ENCODE results near the gene DDTL. TPM values are rescaled to one million over a fixed set of nuclear protein-coding genes. Genes with fewer than 3 reads are reported as not detected.

The DDTL gene
- total and polyA plus RNA-seq, 9 of the 15 experiments (the other 6 are each of a cell fraction or from before 2014, with no cell fraction given), result 0.05 to 1.7 (median 0.59) TPM; not detected in 4

DNA sequence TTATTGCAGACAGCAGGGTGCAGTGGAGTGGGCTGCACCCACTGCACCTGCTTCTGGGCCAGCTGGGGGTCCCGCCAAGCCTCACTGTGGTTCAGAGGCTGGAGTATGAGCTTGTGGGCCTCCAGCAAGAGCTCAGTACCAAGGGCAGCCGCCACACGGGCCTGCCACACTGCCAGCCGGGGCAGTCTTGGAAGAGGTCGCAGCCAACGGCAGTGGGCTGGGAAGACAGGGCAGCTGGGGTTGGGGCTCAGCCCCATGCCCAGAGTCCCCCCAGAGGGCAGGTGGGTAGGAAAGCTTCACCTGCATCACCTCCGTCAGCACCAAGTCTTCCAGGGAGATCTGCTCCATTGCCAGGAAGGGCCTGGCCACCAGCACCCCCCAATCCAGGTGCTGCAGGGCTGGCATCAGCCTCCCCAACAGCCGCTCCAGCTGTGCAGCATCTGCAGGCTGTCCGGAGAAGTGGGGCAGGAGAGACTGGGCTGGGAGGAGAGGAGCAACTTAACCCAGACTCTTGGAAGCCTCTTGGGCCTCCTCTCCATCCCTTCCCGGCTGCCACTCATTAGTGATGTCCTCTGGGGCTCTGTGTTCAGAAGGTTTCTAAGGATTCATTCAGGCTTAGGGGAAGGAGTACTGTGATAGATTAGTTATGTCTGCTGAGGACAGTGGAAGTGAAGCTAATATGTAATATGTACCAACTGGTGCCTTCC, 39.7 kb downstream of the DDTL start:
- no peaks in the 10 kb centered on the region for H3K27me3 ChIP-seq (ENCODE audit: control insufficient read depth in 2 of 2, insufficient read depth in 2 of 2, low read length in 2 of 2)
- POLR2A ChIA-PET, result interaction anchor here (1.1 kb wide), 1 partner anchor 10 kb away, joined by 3 read pairs; no protein-coding TSS in a partner anchor
- no peak for DNase-seq (ENCODE audit: extremely low read depth in 1 of 4, low spot score in 3 of 4)
- intact Hi-C loops (cut with micrococcal nuclease), result no loop called here
- no peak overlapping the region for H3K9ac ChIP-seq (ENCODE audit: insufficient read depth in 1 of 2, low read depth in 2 of 2, low read length in 2 of 2)
- BruUV-seq (replicated peaks), result no TSS peak
- H3K4me2 ChIP-seq (ENCODE audit: insufficient read depth, low read length), result no peak overlapping the region
- H3K79me2 ChIP-seq (ENCODE audit: control insufficient read depth, insufficient read depth, low read length), result peaks cover 2% of the 10 kb centered on the region; the same call in 2 of the 3 replicates
- no peak overlapping the region for H3K4me3 ChIP-seq
- TF ChIP-seq TAF9B (IDR thresholded peaks at IDR 0.05; ENCODE audit: partially characterized antibody), result no peak
- no peak for TF ChIP-seq PHTF2 (CRISPR knock-in tag; IDR thresholded peaks at IDR 0.05)
- peak; percentile 83; the same call in 1 of the 2 replicates for TF ChIP-seq ZNF23 (CRISPR knock-in tag; IDR thresholded peaks at IDR 0.05)
- no peak for TF ChIP-seq FOXA3 (CRISPR knock-in tag; conservative IDR thresholded peaks at IDR 0.05 in 1 of 2, IDR thresholded peaks at IDR 0.05 in 1 of 2)
- no peak for TF ChIP-seq ZNF655 (CRISPR knock-in tag; IDR thresholded peaks at IDR 0.05)
- TF ChIP-seq ZBTB17 (CRISPR knock-in tag; IDR thresholded peaks at IDR 0.05), result peak; percentile 97
- TF ChIP-seq, protein P1, sequence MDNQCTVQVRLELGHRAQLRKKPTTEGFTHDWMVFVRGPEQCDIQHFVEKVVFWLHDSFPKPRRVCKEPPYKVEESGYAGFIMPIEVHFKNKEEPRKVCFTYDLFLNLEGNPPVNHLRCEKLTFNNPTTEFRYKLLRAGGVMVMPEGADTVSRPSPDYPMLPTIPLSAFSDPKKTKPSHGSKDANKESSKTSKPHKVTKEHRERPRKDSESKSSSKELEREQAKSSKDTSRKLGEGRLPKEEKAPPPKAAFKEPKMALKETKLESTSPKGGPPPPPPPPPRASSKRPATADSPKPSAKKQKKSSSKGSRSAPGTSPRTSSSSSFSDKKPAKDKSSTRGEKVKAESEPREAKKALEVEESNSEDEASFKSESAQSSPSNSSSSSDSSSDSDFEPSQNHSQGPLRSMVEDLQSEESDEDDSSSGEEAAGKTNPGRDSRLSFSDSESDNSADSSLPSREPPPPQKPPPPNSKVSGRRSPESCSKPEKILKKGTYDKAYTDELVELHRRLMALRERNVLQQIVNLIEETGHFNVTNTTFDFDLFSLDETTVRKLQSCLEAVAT (IDR thresholded peaks at IDR 0.05), result peak in 1 of 2 experiments; percentile 90; a peak in 2 of 4 replicates
- H2AFZ ChIP-seq (ENCODE audit: low read depth, low read length), result no peak overlapping the region
- FAIRE-seq, result no peak
- 32% methylated on average over 8 of the region's 10 CpGs for WGBS (ENCODE audit: insufficient coverage, low coverage, missing lambda C conversion rate)
- H4K20me1 ChIP-seq (replicated peaks; ENCODE audit: control insufficient read depth, insufficient read depth, low read length), result no peaks in the 10 kb centered on the region
- CTCF ChIA-PET (ENCODE audit: low intra/inter-chr PET ratio), result no interaction called here
- no peak for ATAC-seq
- H3K9me3 ChIP-seq (replicated peaks; ENCODE audit: control insufficient read depth, insufficient read depth, low read depth, low read length), result peaks cover 3% of the 10 kb centered on the region; the same call in 1 of the 2 replicates
- H3K27ac ChIP-seq (ENCODE audit: extremely low read depth, low read depth, low read length), result no peak overlapping the region
- no peaks in the 10 kb centered on the region for H3K36me3 ChIP-seq (ENCODE audit: control insufficient read depth, insufficient read depth, low read length)
- H3K4me1 ChIP-seq (replicated peaks in 1 of 2; ENCODE audit: control insufficient read depth in 2 of 2, insufficient read depth in 2 of 2, low read length in 2 of 2), result peaks cover 14 to 21% of the 10 kb centered on the region in 2 experiments; a peak in 4 of 5 replicates
- in situ Hi-C loops (cut with MboI), result loop anchor here (5.0 kb wide), 1 partner anchor 69 kb away; no protein-coding TSS in a partner anchor
- no peaks in the 10 kb centered on the region for H3K9me1 ChIP-seq (ENCODE audit: control insufficient read depth, insufficient read depth, low read length)
